AG08395 (cell line): ENCODE results near the gene HIPK1.
"Not testable (repeated sequence)": the region's sequence is repeated elsewhere in the genome, so short reads cannot be mapped to it uniquely, and the experiment has no call there.

Experiments used
- DNase-seq: peaks from one replicate; pipeline ENCODE4 v3.0.0; 2012; ENCODE audit warnings: mixed read lengths, low spot score

HIPK1 gene

GRCh38 chr1:113982949-113983348 lies 53.8 kb downstream of the HIPK1 start:
- no peak for DNase-seq

- DNase-seq: no peak
Measured at GRCh38 chr1:113983391-113983790, 54.3 kb downstream of the HIPK1 start.

GRCh38 chr1:113983826-113984225 lies 54.7 kb downstream of the HIPK1 start:
- no peak for DNase-seq

- no peak for DNase-seq
Measured at GRCh38 chr1:113984710-113985109, 55.6 kb downstream of the HIPK1 start.

GRCh38 chr1:113986802-113987201 lies 57.7 kb downstream of the HIPK1 start:
- DNase-seq: no peak

GRCh38 chr1:113987259-113987658 lies 58.1 kb downstream of the HIPK1 start:
- DNase-seq: no peak

GRCh38 chr1:113990530-113990929 lies 61.4 kb downstream of the HIPK1 start:
- no peak for DNase-seq

GRCh38 chr1:113990961-113991360 lies 61.8 kb downstream of the HIPK1 start:
- no peak for DNase-seq

- no peak for DNase-seq
Measured at GRCh38 chr1:113991467-113991997, 62.4 kb downstream of the HIPK1 start.

GRCh38 chr1:113993072-113993471 lies 63.9 kb downstream of the HIPK1 start:
- DNase-seq: no peak

- no peak for DNase-seq
Measured at GRCh38 chr1:113993766-113994165, 64.6 kb downstream of the HIPK1 start.

- DNase-seq: no peak
Measured at GRCh38 chr1:113995382-113995781, 66.3 kb downstream of the HIPK1 start.

- DNase-seq: peak; percentile 63
Measured at GRCh38 chr1:113998361-113998760, 69.2 kb downstream of the HIPK1 start.

- no peak for DNase-seq
Measured at GRCh38 chr1:113999233-113999632, 70.1 kb downstream of the HIPK1 start.

- DNase-seq: no peak
Measured at GRCh38 chr1:113999799-114000198, 70.7 kb downstream of the HIPK1 start.

GRCh38 chr1:114000406-114000805 lies 71.3 kb downstream of the HIPK1 start:
- no peak for DNase-seq

GRCh38 chr1:114002492-114003239 lies 73.5 kb downstream of the HIPK1 start:
- peak; percentile 82 for DNase-seq

GRCh38 chr1:114003431-114003830 lies 74.3 kb downstream of the HIPK1 start:
- DNase-seq: no peak

- not testable (repeated sequence) for DNase-seq
Measured at GRCh38 chr1:114006825-114007224, 77.7 kb downstream of the HIPK1 start.

GRCh38 chr1:114008480-114008941 lies 79.4 kb downstream of the HIPK1 start:
- DNase-seq: no peak

- DNase-seq: no peak
Measured at GRCh38 chr1:114008993-114009392, 79.9 kb downstream of the HIPK1 start.

- DNase-seq: no peak
Measured at GRCh38 chr1:114009393-114009792, 80.3 kb downstream of the HIPK1 start.

- no peak for DNase-seq
Measured at GRCh38 chr1:114010433-114011184, 81.5 kb downstream of the HIPK1 start.
